PC-3 (cell line): ENCODE results near the gene ZBTB16. TPM values are rescaled to one million over a fixed set of nuclear protein-coding genes. Genes with fewer than 3 reads are reported as not detected.

Source experiments
- ATAC-seq: fragments of 200-7000 bp; cut with Tn5 transposase; 2 replicates; pipeline ENCODE4 v1.9.1; 2020; ENCODE audit warnings: mild to moderate bottlenecking, moderate library complexity
- BruUV-seq: library from RNA; stranded (reverse); fragments of 400-500 nt; replicated peaks from 2 replicates; lab custom pipeline; 2021; lab: Mats Ljungman, UMichigan
- CTCF ChIA-PET: fragments of 300-600 bp; sonication (Branson Sonifier 250); formaldehyde crosslinking; loops from one replicate; lab custom pipeline; 2022; ENCODE audit warnings: antibody characterized with exemption; lab: Charles Lee
- POLR2A ChIA-PET: fragments of 300-600 bp; sonication (Branson Sonifier 250); formaldehyde crosslinking; loops from one replicate; lab custom pipeline; 2022; ENCODE audit warnings: antibody characterized with exemption; ENCODE audit not compliant: unreplicated experiment; lab: Charles Lee
- DNase-seq: peaks from one replicate; pipeline ENCODE4 v3.0.0-alpha.2; 2015
- H2AFZ ChIP-seq: fragments of 300-600 bp; sonication (generic); 2 replicates; pipeline ENCODE4 v1.6.0; 2016; ENCODE audit warnings: antibody characterized with exemption, low read length
- H3F3A ChIP-seq: fragments of 300-600 bp; sonication (generic); one replicate; pipeline ENCODE4 v1.6.0; 2017; ENCODE audit warnings: antibody characterized with exemption, low read length, control low read depth, mild to moderate bottlenecking; ENCODE audit not compliant: unreplicated experiment
- H3K27ac ChIP-seq: fragments of 300-600 bp; sonication (generic); 2 replicates; pipeline ENCODE4 v1.5.1; 2016; ENCODE audit warnings: mild to moderate bottlenecking, low read length
- H3K27me3 ChIP-seq: fragments of 300-600 bp; sonication (generic); 2 replicates; pipeline ENCODE4 v1.6.1; 2016; ENCODE audit warnings: low read length, mixed read lengths
- H3K36me3 ChIP-seq: fragments of 300-600 bp; sonication (generic); 2 replicates; pipeline ENCODE4 v1.6.1; 2016; ENCODE audit warnings: low read depth, mixed run types, low read length, mixed read lengths
- H3K4me1 ChIP-seq: fragments of 300-600 bp; sonication (generic); 2 replicates; pipeline ENCODE4 v1.5.1; 2016; ENCODE audit warnings: low read length; ENCODE audit not compliant: insufficient read depth
- H3K4me2 ChIP-seq: fragments of 300-600 bp; sonication (generic); 2 replicates; pipeline ENCODE4 v1.6.0; 2016; ENCODE audit warnings: low read length
- H3K4me3 ChIP-seq: fragments of 300-600 bp; sonication (generic); 2 replicates; pipeline ENCODE4 v1.5.1; 2016; ENCODE audit warnings: mild to moderate bottlenecking, low read length, mixed read lengths
- H3K79me2 ChIP-seq: fragments of 300-600 bp; sonication (generic); 2 replicates; pipeline ENCODE4 v1.6.1; 2017; ENCODE audit warnings: low read length, mixed read lengths
- H3K9ac ChIP-seq: fragments of 300-600 bp; sonication (generic); 2 replicates; pipeline ENCODE4 v1.6.0; 2016; ENCODE audit warnings: mild to moderate bottlenecking, low read length
- H3K9me2 ChIP-seq: fragments of 300-600 bp; sonication (generic); replicated peaks from 2 replicates; pipeline ENCODE4 v1.6.1; 2016; ENCODE audit warnings: mixed run types, low read length, mixed read lengths
- H3K9me3 ChIP-seq: fragments of 300-600 bp; sonication (generic); 2 replicates; pipeline ENCODE4 v1.6.1; 2016; ENCODE audit warnings: low read length, mixed read lengths
- H4K20me1 ChIP-seq: fragments of 300-600 bp; sonication (generic); 2 replicates; pipeline ENCODE4 v1.6.1; 2016; ENCODE audit warnings: low read length, mixed read lengths
- CTCF ChIP-seq: fragments of 300-600 bp; sonication (generic); conservative IDR thresholded peaks from 2 replicates; pipeline ENCODE4 v1.5.1; 2017; ENCODE audit warnings: antibody characterized with exemption, low read depth, mild to moderate bottlenecking, low read length
- EZH2 ChIP-seq: fragments of 300-600 bp; sonication (generic); IDR thresholded peaks from one replicate; pipeline ENCODE4 v1.6.1; 2017; ENCODE audit warnings: antibody characterized with exemption, mild to moderate bottlenecking, low read length; ENCODE audit not compliant: unreplicated experiment
- EZH2phosphoT487 ChIP-seq: fragments of 300-600 bp; sonication (generic); IDR thresholded peaks from 2 replicates; pipeline ENCODE4 v1.6.1; 2018; ENCODE audit warnings: mild to moderate bottlenecking, antibody characterized with exemption, low read length, borderline replicate concordance
- intact Hi-C: fragments of 100-400 bp; cut with micrococcal nuclease; formaldehyde crosslinking; loops from 2 replicates; pipeline ENCODE4 v1.9.0; 2023
- total RNA-seq: library from RNA; depleted of rRNA; stranded (reverse); fragments of >200 nt; gene quantifications from 2 replicates; pipeline ENCODE4 v1.2.3, GENCODE V29; 2014

ZBTB16 gene
- total RNA-seq, 1 experiment from 2014 or later = not detected

- no peaks in the 10 kb centered on the region for H3K79me2 ChIP-seq
- H2AFZ ChIP-seq = no peak overlapping the region
- H3K9me3 ChIP-seq = no peaks in the 10 kb centered on the region
- BruUV-seq = no TSS peak
- no peaks in the 10 kb centered on the region for H4K20me1 ChIP-seq
- no peaks in the 10 kb centered on the region for H3F3A ChIP-seq
- 0 out of 2 replicates have a peak, but pooled peaks cover under 1% of the 10 kb centered on the region for H3K4me1 ChIP-seq
- no peak overlapping the region for H3K27ac ChIP-seq
- H3K4me3 ChIP-seq = no peak overlapping the region
- H3K36me3 ChIP-seq = no peaks in the 10 kb centered on the region
- ChIA-PET CTCF (no interaction called here), POLR2A (no interaction called here)
- TF ChIP-seq EZH2 = no peak
- peak; percentile 32 for TF ChIP-seq CTCF
- no peak for TF ChIP-seq EZH2phosphoT487
- H3K4me2 ChIP-seq = no peak overlapping the region
- intact Hi-C loops = no loop called here
- no peaks in the 10 kb centered on the region for H3K9me2 ChIP-seq
- no peak overlapping the region for H3K9ac ChIP-seq
- no peak for ATAC-seq
- DNase-seq = peak; percentile 21
- H3K27me3 ChIP-seq = peaks cover 25% of the 10 kb centered on the region
These were observed 33.2 kb upstream of the ZBTB16 start for GRCh38 chr11:114026355-114026754.

GRCh38 chr11:114027391-114027790, 32.1 kb upstream of the ZBTB16 start:
- Histone ChIP-seq H2AFZ (no peak overlapping the region), H3K4me3 (no peak overlapping the region), H3K36me3 (no peaks in the 10 kb centered on the region), H3K27ac (no peak overlapping the region), H4K20me1 (no peaks in the 10 kb centered on the region), H3K27me3 (peaks cover 35% of the 10 kb centered on the region), H3K9ac (no peak overlapping the region), H3K4me2 (no peak overlapping the region), H3K9me2 (no peaks in the 10 kb centered on the region), H3K79me2 (no peaks in the 10 kb centered on the region), H3F3A (no peaks in the 10 kb centered on the region), H3K4me1 (0 out of 2 replicates have a peak, but pooled peaks cover 3% of the 10 kb centered on the region), H3K9me3 (no peaks in the 10 kb centered on the region)
- intact Hi-C loops = no loop called here
- DNase-seq (no peak), ATAC-seq (no peak)
- BruUV-seq = no TSS peak
- TF ChIP-seq EZH2phosphoT487 = no peak
- no peak for TF ChIP-seq EZH2
- no peak for TF ChIP-seq CTCF
- ChIA-PET POLR2A (no interaction called here), CTCF (interaction anchor here (0.7 kb wide), 1 partner anchor 32 kb away, joined by 3 read pairs; no protein-coding TSS in a partner anchor)

- H3K4me3 ChIP-seq = no peak overlapping the region
- ChIA-PET CTCF (interaction anchor here (1.1 kb wide), 1 partner anchor 233 kb away, joined by 3 read pairs; no protein-coding TSS in a partner anchor), POLR2A (no interaction called here)
- H2AFZ ChIP-seq = no peak overlapping the region
- no peaks in the 10 kb centered on the region for H3K79me2 ChIP-seq
- intact Hi-C loops = no loop called here
- no peak overlapping the region for H3K4me2 ChIP-seq
- H3K9ac ChIP-seq = no peak overlapping the region
- no peaks in the 10 kb centered on the region for H3K9me2 ChIP-seq
- peak; percentile 26 for DNase-seq
- no TSS peak for BruUV-seq
- no peak overlapping the region for H3K27ac ChIP-seq
- H3K4me1 ChIP-seq = 0 out of 2 replicates have a peak, but pooled peaks cover 3% of the 10 kb centered on the region
- no peaks in the 10 kb centered on the region for H3K9me3 ChIP-seq
- TF ChIP-seq EZH2 = no peak
- no peak for TF ChIP-seq EZH2phosphoT487
- TF ChIP-seq CTCF = peak; percentile 46; the same call in 1 of the 2 replicates
- H3K36me3 ChIP-seq = no peaks in the 10 kb centered on the region
- no peak; the same call in 1 of the 2 replicates for ATAC-seq
- no peaks in the 10 kb centered on the region for H3F3A ChIP-seq
- H4K20me1 ChIP-seq = no peaks in the 10 kb centered on the region
- H3K27me3 ChIP-seq = peaks cover 37% of the 10 kb centered on the region
These were observed 31.6 kb upstream of the ZBTB16 start for GRCh38 chr11:114027926-114028325.
